HCT116 (cell line): ENCODE results near the gene AP4M1. TPM values are rescaled to one million over a fixed set of nuclear protein-coding genes. Genes with fewer than 3 reads are reported as not detected.
A peak's percentile ranks its signal among the peaks of the same experiment; 100 is the strongest.

Source experiments
- ATAC-seq: fragments of 200-7000 bp; cut with Tn5 transposase; 2 replicates; pipeline ENCODE4 v1.9.1; 2020; ENCODE audit warnings: mild to moderate bottlenecking, moderate library complexity
- BruUV-seq: library from RNA; stranded (reverse); fragments of 400-500 nt; replicated peaks from 2 replicates; lab custom pipeline; 2021; lab: Mats Ljungman, UMichigan
- CTCF ChIA-PET: fragments of 300-600 bp; sonication (Branson Sonifier 250); formaldehyde crosslinking; loops from one replicate; lab custom pipeline; 2021; ENCODE audit warnings: antibody characterized with exemption; lab: Charles Lee
- POLR2A ChIA-PET: fragments of 300-600, 350-600 bp; sonication (Branson Sonifier 250); formaldehyde crosslinking; loops from one replicate; lab custom pipeline; 2021; ENCODE audit warnings: antibody characterized with exemption; lab: Charles Lee
- RAD21 ChIA-PET, 2 experiments: fragments of 300-600 bp; sonication (Branson Sonifier 250); formaldehyde crosslinking; loops; one replicate each; lab custom pipeline; 2023; ENCODE audit warnings: low total read pairs in 2 of 2; ENCODE audit not compliant: uncharacterized antibody in 2 of 2, unreplicated experiment in 2 of 2, low non-redundant PET in 1 of 2; lab: Charles Lee
- DNase-seq: peaks from one replicate; pipeline ENCODE4 v3.0.0-alpha.2; 2010; ENCODE audit warnings: low read depth, low spot score
- H2AFZ ChIP-seq: fragments of 200-600 bp; shearing (Covaris generic), sonication (generic); 2 replicates; pipeline ENCODE4 v1.6.1; 2017; ENCODE audit warnings: low read depth, mixed run types, mixed read lengths, antibody characterized with exemption, low read length; ENCODE audit not compliant: poor library complexity, severe bottlenecking
- H3K27ac ChIP-seq: 2 replicates; pipeline ENCODE4 v1.5.1; 2012; ENCODE audit warnings: low read depth, low read length
- H3K27me3 ChIP-seq: fragments of 200-600 bp; sonication (generic); 2 replicates; pipeline ENCODE4 v1.6.1; 2016; ENCODE audit warnings: mixed run types, low read length, mixed read lengths; ENCODE audit not compliant: insufficient read depth
- H3K36me3 ChIP-seq, 2 experiments: fragments of 200-500 bp in 1 of 2; fragments of 200-600 bp in 1 of 2; sonication (Bioruptor generic) in 1 of 2; sonication (generic) in 1 of 2; 2 replicates each; pipeline versions ENCODE4 v1.5.1 to v1.6.1; 2014 to 2016; ENCODE audit warnings: low read length in 2 of 2, inconsistent platforms in 1 of 2, mixed read lengths in 1 of 2, mixed run types in 1 of 2; ENCODE audit not compliant: insufficient read depth in 2 of 2, control insufficient read depth in 1 of 2
- H3K4me1 ChIP-seq, 2 experiments: fragments of 200-600 bp in 1 of 2; sonication (generic) in 1 of 2; 2 replicates each; pipeline versions ENCODE4 v1.5.1 to v1.6.1; 2012 to 2017; ENCODE audit warnings: low read length in 2 of 2, inconsistent platforms in 1 of 2, mild to moderate bottlenecking in 1 of 2, mixed read lengths in 1 of 2, mixed run types in 1 of 2, moderate library complexity in 1 of 2; ENCODE audit not compliant: insufficient read depth in 2 of 2, control insufficient read depth in 1 of 2
- H3K4me2 ChIP-seq: fragments of 200-600 bp; sonication (generic); 2 replicates; pipeline ENCODE4 v1.6.1; 2017; ENCODE audit warnings: mixed run types, low read length, mixed read lengths
- H3K4me3 ChIP-seq, 2 experiments: fragments of 200-600 bp in 1 of 2; sonication (generic) in 1 of 2; replicated peaks in 1 of 2; 2 replicates each; pipeline ENCODE4 v1.5.1; 2011 to 2016; ENCODE audit warnings: low read length in 2 of 2, control low read depth in 1 of 2, low read depth in 1 of 2, mild to moderate bottlenecking in 1 of 2, mixed read lengths in 1 of 2, mixed run types in 1 of 2
- H3K79me2 ChIP-seq: fragments of 200-600 bp; sonication (generic); 2 replicates; pipeline ENCODE4 v1.6.1; 2017; ENCODE audit warnings: mild to moderate bottlenecking, mixed run types, low read length, moderate library complexity, mixed read lengths; ENCODE audit not compliant: insufficient read depth
- H3K9ac ChIP-seq: fragments of 200-600 bp; sonication (generic); 2 replicates; pipeline ENCODE4 v1.6.1; 2016; ENCODE audit warnings: low read length, mixed read lengths
- H3K9me2 ChIP-seq: fragments of 200-600 bp; sonication (generic), shearing (Covaris generic); 2 replicates; pipeline ENCODE4 v1.6.1; 2017; ENCODE audit warnings: mixed run types, mild to moderate bottlenecking, moderate library complexity; ENCODE audit not compliant: insufficient read depth
- H3K9me3 ChIP-seq, 2 experiments: fragments of 200-500 bp in 1 of 2; fragments of 200-600 bp in 1 of 2; sonication (Bioruptor generic) in 1 of 2; sonication (generic) in 1 of 2; 2 replicates each; pipeline ENCODE4 v1.6.1; 2014 to 2017; ENCODE audit warnings: low read length in 2 of 2, mixed read lengths in 2 of 2, inconsistent platforms in 1 of 2, low read depth in 1 of 2, mild to moderate bottlenecking in 1 of 2, mixed run types in 1 of 2, moderate library complexity in 1 of 2; ENCODE audit not compliant: control insufficient read depth in 1 of 2, insufficient read depth in 1 of 2
- H4K20me1 ChIP-seq: fragments of 200-600 bp; sonication (generic), shearing (Covaris generic); 2 replicates; pipeline ENCODE4 v1.6.1; 2017; ENCODE audit warnings: mixed run types, mild to moderate bottlenecking, moderate library complexity; ENCODE audit not compliant: insufficient read depth
- CBX3 ChIP-seq: IDR thresholded peaks from 2 replicates; pipeline ENCODE4 v1.6.1; 2012; ENCODE audit warnings: low read depth
- CEBPB ChIP-seq: IDR thresholded peaks from 2 replicates; pipeline ENCODE4 v1.6.1; 2012; ENCODE audit warnings: low read depth
- EGR1 ChIP-seq: IDR thresholded peaks from 2 replicates; pipeline ENCODE4 v1.6.1; 2012; ENCODE audit warnings: low read depth
- EZH2phosphoT487 ChIP-seq: fragments of 200-600 bp; IDR thresholded peaks from 2 replicates; pipeline ENCODE4 v1.6.1; 2018; ENCODE audit warnings: antibody characterized with exemption, borderline replicate concordance
- FOSL1 ChIP-seq: IDR thresholded peaks from 2 replicates; pipeline ENCODE4 v1.6.1; 2012; ENCODE audit warnings: low read depth
- POLR2A ChIP-seq: IDR thresholded peaks from 2 replicates; pipeline ENCODE4 v1.7.0; 2011; ENCODE audit warnings: borderline replicate concordance; ENCODE audit not compliant: insufficient read depth, insufficient read length; ENCODE audit errors: extremely low read depth
- POLR2AphosphoS5 ChIP-seq: IDR thresholded peaks from 2 replicates; pipeline ENCODE4 v1.6.1; 2011; ENCODE audit warnings: mild to moderate bottlenecking, low read depth, low read length, moderate library complexity
- RAD21 ChIP-seq: IDR thresholded peaks from 2 replicates; pipeline ENCODE4 v1.6.1; 2012; ENCODE audit warnings: low read depth, mild to moderate bottlenecking
- SIN3A ChIP-seq: IDR thresholded peaks from 2 replicates; pipeline ENCODE4 v1.6.1; 2012; ENCODE audit warnings: low read depth
- TCF7L2 ChIP-seq: IDR thresholded peaks from 2 replicates; pipeline ENCODE4 v1.7.0; 2011; ENCODE audit warnings: borderline replicate concordance, inconsistent platforms; ENCODE audit not compliant: insufficient read depth, insufficient read length; ENCODE audit errors: extremely low read depth
- YY1 ChIP-seq: IDR thresholded peaks from 2 replicates; pipeline ENCODE4 v1.6.1; 2011; ENCODE audit warnings: low read length, low read depth, moderate library complexity, mild to moderate bottlenecking; ENCODE audit not compliant: insufficient replicate concordance; ENCODE audit errors: extremely low read depth
- ZFX ChIP-seq: fragments of 450-650 bp; IDR thresholded peaks from 2 replicates; pipeline ENCODE4 v1.6.1; 2017
- ZNF274 ChIP-seq: fragments of 200-500 bp; sonication (Bioruptor generic); IDR thresholded peaks from 2 replicates; pipeline ENCODE4 v1.6.1; 2014; ENCODE audit warnings: mild to moderate bottlenecking, low read depth, low read length, inconsistent platforms
- intact Hi-C: fragments of 100-400 bp; cut with micrococcal nuclease; formaldehyde crosslinking; loops from 2 replicates; pipeline ENCODE4 v1.10.0; 2022
- total RNA-seq: library from RNA; stranded (reverse); gene quantifications from one replicate; pipeline ENCODE4 v1.2.1, GENCODE V29; 2021; ENCODE audit not compliant: unreplicated experiment
- TF ChIP-seq, protein P1 (sequence below): IDR thresholded peaks from 2 replicates; pipeline ENCODE4 v1.6.1; 2011; ENCODE audit warnings: mild to moderate bottlenecking, low read length, moderate library complexity; ENCODE audit not compliant: insufficient replicate concordance; ENCODE audit errors: extremely low read depth
- TF ChIP-seq, protein P2 (sequence below): IDR thresholded peaks from 2 replicates; pipeline ENCODE4 v1.6.1; 2012; ENCODE audit warnings: low read depth
- TF ChIP-seq, protein P3 (sequence below), 3 experiments: fragments of 200-600 bp in 1 of 3; sonication (generic) in 1 of 3; IDR thresholded peaks in 2 of 3; conservative IDR thresholded peaks in 1 of 3; 2 replicates each; pipeline ENCODE4 v1.5.1; 2012 to 2017; ENCODE audit warnings: low read depth in 2 of 3, low read length in 2 of 3, antibody characterized with exemption in 1 of 3, borderline replicate concordance in 1 of 3, control low read depth in 1 of 3, mild to moderate bottlenecking in 1 of 3, mixed read lengths in 1 of 3, mixed run types in 1 of 3, moderate library complexity in 1 of 3; ENCODE audit not compliant: insufficient read depth in 1 of 3

Gene AP4M1
- total RNA-seq, 1 experiment from 2014 or later = 20.0 TPM

DNA sequence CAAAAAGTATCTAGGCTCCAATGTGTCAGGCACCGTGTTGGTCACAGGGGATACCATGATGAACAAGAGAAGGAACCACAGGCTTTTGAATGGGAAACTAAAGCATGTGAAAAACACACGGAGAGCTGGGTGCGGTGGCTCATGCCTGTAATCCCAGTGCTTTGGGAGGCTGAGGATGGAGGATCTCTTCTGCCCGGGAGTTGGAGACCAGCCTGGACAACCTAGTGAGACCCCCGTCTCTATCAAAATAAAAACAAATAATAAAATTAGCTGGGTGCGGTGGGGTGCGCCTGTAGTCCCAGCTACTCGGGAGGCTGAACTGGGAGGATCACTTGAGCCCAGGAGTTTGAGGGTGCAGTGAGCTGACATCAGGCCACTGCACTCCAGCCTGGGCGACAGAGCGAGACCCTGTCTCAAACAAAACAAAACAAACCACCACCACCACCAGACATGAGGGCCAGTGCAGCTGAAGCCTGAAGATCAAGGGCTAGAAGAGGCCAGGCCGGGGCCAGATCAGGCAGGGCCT, 13.3 kb upstream of the AP4M1 start:
- Histone ChIP-seq H3K4me1 (peaks cover 8 to 39% of the 10 kb centered on the region in 2 experiments), H2AFZ (no peak overlapping the region), H3K36me3 (peaks cover 9 to 26% of the 10 kb centered on the region in 2 experiments; a peak in 3 of 4 replicates), H4K20me1 (no peaks in the 10 kb centered on the region; the same call in 1 of the 2 replicates), H3K9me2 (no peaks in the 10 kb centered on the region), H3K9ac (peak overlapping the region; percentile 94), H3K27me3 (no peaks in the 10 kb centered on the region), H3K27ac (peak overlapping the region; percentile 90), H3K79me2 (peaks cover 21% of the 10 kb centered on the region), H3K4me2 (peak overlapping the region; percentile 83), H3K9me3 (no peaks in the 10 kb centered on the region), H3K4me3 (peak overlapping the region; percentile 91 to 93)
- ChIA-PET POLR2A (interaction anchor here (0.6 to 1.7 kb wide), 2 partner anchors 13 to 40 kb away, joined by 3 to 11 read pairs; partner anchors contain the start of genes AP4M1 and MCM7), RAD21 (interaction anchor here in 1 of 2 experiments (0.6 to 0.7 kb wide), 2 partner anchors 69 to 185 kb away, joined by 3 to 11 read pairs; no protein-coding TSS in a partner anchor), CTCF (no interaction called here)
- peak; percentile 5 for ATAC-seq
- intact Hi-C loops = no loop called here
- DNase-seq = no peak
- TF ChIP-seq TCF7L2 = no peak
- TF ChIP-seq POLR2AphosphoS5 = no peak
- no peak for TF ChIP-seq RAD21
- TF ChIP-seq CBX3 = no peak
- no peak for TF ChIP-seq SIN3A
- no peak for TF ChIP-seq CEBPB
- TF ChIP-seq FOSL1 = no peak
- no peak for TF ChIP-seq YY1
- TF ChIP-seq ZNF274 = no peak
- TF ChIP-seq, protein P1, sequence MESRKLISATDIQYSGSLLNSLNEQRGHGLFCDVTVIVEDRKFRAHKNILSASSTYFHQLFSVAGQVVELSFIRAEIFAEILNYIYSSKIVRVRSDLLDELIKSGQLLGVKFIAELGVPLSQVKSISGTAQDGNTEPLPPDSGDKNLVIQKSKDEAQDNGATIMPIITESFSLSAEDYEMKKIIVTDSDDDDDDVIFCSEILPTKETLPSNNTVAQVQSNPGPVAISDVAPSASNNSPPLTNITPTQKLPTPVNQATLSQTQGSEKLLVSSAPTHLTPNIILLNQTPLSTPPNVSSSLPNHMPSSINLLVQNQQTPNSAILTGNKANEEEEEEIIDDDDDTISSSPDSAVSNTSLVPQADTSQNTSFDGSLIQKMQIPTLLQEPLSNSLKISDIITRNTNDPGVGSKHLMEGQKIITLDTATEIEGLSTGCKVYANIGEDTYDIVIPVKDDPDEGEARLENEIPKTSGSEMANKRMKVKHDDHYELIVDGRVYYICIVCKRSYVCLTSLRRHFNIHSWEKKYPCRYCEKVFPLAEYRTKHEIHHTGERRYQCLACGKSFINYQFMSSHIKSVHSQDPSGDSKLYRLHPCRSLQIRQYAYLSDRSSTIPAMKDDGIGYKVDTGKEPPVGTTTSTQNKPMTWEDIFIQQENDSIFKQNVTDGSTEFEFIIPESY = no peak
- TF ChIP-seq, protein P2, sequence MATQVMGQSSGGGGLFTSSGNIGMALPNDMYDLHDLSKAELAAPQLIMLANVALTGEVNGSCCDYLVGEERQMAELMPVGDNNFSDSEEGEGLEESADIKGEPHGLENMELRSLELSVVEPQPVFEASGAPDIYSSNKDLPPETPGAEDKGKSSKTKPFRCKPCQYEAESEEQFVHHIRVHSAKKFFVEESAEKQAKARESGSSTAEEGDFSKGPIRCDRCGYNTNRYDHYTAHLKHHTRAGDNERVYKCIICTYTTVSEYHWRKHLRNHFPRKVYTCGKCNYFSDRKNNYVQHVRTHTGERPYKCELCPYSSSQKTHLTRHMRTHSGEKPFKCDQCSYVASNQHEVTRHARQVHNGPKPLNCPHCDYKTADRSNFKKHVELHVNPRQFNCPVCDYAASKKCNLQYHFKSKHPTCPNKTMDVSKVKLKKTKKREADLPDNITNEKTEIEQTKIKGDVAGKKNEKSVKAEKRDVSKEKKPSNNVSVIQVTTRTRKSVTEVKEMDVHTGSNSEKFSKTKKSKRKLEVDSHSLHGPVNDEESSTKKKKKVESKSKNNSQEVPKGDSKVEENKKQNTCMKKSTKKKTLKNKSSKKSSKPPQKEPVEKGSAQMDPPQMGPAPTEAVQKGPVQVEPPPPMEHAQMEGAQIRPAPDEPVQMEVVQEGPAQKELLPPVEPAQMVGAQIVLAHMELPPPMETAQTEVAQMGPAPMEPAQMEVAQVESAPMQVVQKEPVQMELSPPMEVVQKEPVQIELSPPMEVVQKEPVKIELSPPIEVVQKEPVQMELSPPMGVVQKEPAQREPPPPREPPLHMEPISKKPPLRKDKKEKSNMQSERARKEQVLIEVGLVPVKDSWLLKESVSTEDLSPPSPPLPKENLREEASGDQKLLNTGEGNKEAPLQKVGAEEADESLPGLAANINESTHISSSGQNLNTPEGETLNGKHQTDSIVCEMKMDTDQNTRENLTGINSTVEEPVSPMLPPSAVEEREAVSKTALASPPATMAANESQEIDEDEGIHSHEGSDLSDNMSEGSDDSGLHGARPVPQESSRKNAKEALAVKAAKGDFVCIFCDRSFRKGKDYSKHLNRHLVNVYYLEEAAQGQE = no peak
- TF ChIP-seq EGR1 = no peak
- TF ChIP-seq, protein P3, sequence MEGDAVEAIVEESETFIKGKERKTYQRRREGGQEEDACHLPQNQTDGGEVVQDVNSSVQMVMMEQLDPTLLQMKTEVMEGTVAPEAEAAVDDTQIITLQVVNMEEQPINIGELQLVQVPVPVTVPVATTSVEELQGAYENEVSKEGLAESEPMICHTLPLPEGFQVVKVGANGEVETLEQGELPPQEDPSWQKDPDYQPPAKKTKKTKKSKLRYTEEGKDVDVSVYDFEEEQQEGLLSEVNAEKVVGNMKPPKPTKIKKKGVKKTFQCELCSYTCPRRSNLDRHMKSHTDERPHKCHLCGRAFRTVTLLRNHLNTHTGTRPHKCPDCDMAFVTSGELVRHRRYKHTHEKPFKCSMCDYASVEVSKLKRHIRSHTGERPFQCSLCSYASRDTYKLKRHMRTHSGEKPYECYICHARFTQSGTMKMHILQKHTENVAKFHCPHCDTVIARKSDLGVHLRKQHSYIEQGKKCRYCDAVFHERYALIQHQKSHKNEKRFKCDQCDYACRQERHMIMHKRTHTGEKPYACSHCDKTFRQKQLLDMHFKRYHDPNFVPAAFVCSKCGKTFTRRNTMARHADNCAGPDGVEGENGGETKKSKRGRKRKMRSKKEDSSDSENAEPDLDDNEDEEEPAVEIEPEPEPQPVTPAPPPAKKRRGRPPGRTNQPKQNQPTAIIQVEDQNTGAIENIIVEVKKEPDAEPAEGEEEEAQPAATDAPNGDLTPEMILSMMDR (IDR thresholded peaks at IDR 0.05 in 2 of 3, conservative IDR thresholded peaks at IDR 0.05 in 1 of 3; ENCODE audit: borderline replicate concordance in 1 of 3, insufficient read depth in 1 of 3, low read depth in 2 of 3, low read length in 2 of 3) = no peak
- TF ChIP-seq POLR2A = no peak
- no peak for TF ChIP-seq EZH2phosphoT487
- TF ChIP-seq ZFX = no peak
- TSS peak; percentile 42 for BruUV-seq
